ENCODE measurements around the gene GBP6.
"Not testable (repeated sequence)": the region's sequence is repeated elsewhere in the genome, so short reads cannot be mapped to it uniquely, and the experiment has no call there.

DNA sequence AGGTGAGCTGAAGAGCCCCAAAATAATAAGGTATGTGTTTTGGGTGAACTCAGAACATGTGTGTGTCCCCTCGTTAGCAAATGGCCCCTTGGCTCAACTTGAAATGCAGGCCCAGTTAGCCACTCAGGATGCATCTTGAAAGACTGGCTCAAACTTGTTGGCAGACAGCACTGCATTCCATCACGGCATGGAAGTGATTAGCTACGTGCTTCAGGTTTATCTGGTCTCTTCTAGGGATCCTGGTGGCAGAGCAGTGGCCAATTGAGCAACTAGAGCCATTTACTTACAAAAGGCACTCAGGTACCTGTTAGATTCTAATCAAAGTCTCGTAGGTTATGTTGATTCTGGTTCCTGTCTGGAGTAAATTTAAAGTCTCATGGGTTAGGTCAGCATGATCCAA lies 65.8 kb downstream of the GBP6 start:
- TF ChIP-seq, protein P1, sequence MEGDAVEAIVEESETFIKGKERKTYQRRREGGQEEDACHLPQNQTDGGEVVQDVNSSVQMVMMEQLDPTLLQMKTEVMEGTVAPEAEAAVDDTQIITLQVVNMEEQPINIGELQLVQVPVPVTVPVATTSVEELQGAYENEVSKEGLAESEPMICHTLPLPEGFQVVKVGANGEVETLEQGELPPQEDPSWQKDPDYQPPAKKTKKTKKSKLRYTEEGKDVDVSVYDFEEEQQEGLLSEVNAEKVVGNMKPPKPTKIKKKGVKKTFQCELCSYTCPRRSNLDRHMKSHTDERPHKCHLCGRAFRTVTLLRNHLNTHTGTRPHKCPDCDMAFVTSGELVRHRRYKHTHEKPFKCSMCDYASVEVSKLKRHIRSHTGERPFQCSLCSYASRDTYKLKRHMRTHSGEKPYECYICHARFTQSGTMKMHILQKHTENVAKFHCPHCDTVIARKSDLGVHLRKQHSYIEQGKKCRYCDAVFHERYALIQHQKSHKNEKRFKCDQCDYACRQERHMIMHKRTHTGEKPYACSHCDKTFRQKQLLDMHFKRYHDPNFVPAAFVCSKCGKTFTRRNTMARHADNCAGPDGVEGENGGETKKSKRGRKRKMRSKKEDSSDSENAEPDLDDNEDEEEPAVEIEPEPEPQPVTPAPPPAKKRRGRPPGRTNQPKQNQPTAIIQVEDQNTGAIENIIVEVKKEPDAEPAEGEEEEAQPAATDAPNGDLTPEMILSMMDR (IDR thresholded peaks at IDR 0.05), result not testable (repeated sequence)
- TF ChIP-seq POLR2A, EP300 (IDR thresholded peaks at IDR 0.05): not testable (repeated sequence)

Data from gastroesophageal sphincter (tissue), 3 donors.